GM21723 (cell line): ENCODE measurements around the gene BCR.

Experiments
- ATAC-seq: cut with Tn5 transposase; IDR thresholded peaks from one replicate; pipeline ENCODE4 v1.9.1; 2021; ENCODE audit warnings: mild to moderate bottlenecking, moderate library complexity; ENCODE audit not compliant: unreplicated experiment

The BCR gene

DNA sequence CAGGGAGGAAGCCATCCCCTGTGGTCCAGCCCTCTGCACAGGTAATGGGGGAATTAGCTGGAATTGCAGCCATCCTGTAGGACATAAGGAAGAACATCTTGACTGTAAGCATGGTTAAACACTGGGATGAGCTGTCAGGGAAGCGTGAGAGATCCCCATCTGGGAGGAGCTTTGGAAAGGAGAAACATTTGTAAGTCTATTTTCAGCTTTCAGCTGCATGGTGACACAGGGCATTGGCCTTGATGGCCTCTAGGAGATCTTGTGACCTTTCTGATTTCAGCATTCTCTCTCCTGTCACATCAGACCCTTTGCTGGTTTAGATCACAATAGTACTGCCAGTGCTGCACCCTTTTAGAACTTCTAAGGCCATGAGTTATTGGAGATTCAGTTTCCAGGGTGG, 47.1 kb downstream of the BCR start:
- ATAC-seq = no peak

DNA sequence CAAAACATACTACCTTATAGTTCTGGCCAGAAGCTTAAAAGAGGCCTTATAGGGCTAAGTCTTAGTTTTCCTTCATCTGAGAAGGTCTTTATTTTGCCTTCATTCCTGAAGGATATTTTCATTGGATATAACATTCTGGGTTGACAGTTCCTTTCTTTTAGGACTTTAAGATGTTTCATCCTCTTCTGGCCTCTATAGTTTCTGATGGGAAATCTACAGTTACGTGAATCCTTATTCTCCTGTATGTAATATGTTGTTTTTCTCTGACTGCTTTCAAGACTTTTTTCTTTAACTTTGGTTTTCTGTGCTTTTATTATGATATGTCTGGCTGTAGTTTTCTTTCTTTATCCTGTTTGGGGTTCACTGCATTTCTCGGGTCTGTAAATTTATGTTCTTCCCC, 48.2 kb downstream of the BCR start:
- ATAC-seq = no peak

DNA sequence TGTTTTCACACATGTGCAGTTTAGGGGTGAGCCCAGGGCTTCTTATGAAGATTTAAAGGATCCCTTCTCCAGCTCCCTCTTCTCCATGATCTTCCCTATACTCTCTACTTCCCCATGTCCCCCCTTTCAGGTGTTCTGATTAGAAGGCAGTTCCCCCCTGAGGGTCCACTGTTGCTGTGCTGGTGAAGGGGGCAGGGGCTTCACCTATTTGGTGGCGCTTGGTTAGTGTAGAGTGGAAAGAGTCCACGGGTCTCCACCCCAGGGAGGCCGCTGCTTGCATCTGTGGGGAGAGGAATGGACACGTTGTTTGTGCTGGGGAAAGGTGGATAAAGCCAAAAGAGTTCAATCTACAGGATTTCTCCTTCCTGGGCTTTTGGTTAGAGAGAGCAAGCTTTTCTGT, 49.3 kb downstream of the BCR start:
- no peak for ATAC-seq

DNA sequence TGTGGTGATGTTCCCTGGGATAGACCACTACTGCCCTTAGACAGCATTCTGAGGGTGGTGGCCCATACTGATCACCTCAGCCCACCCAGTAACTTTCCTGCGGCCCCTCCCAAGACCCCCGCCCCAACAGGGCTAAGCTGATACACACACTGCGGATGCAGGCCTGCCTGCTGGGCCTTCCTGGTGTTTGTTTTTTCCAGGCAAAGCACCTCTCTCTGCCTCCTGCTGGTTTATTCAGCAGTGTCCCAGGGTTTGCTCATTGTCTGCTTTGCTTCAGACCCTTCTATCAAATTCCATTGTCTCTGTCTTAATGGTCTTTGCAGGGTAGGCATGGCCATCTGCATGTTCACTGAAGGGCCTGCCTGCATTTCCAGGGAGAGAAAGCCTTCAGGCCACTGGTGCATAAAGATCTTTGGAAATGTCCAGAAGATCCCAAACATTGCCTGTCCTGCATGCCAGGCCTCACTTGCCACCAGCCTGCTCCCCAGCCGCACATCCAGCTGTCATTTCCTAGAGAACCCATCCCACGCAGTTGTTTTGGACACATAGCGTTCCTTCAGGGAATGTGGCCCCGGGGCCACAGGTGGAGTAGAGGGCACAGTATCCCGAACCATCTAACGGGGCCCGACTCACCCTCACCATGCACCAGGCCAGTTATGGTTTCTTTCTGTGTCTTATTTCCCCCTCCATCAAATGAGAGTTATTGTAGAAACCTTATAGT, 50.2 kb downstream of the BCR start:
- no peak for ATAC-seq

DNA sequence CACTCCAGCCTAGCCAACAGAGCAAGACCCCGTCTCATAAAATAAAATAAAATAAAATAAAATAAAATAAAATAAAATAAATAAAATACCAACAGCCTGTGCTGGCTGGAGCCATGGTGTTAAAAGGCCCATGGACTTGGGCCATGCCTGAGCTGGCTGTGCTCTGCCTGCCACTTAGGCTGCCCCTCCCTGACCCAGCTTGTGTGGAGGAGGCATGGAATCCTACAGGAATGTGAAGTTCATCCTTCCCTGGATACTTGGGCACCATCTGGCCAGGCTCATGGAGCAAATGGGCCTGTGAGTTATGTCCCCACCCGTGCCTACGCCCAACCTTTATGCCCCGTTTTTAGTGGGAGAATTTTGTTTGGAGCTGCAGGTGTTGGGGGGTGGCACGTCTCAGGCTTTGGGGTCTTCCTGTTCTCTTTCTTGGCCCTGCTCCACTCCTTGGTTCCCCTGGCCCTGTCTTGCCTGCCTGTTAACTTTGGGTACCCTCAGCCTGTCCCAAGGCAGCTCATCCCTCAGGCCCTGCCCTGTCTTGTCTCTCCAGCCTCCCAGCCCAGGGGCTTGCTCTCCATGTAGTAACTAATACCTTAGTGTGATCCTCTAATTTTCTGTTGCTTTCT, 51.3 kb downstream of the BCR start:
- no peak for ATAC-seq

DNA sequence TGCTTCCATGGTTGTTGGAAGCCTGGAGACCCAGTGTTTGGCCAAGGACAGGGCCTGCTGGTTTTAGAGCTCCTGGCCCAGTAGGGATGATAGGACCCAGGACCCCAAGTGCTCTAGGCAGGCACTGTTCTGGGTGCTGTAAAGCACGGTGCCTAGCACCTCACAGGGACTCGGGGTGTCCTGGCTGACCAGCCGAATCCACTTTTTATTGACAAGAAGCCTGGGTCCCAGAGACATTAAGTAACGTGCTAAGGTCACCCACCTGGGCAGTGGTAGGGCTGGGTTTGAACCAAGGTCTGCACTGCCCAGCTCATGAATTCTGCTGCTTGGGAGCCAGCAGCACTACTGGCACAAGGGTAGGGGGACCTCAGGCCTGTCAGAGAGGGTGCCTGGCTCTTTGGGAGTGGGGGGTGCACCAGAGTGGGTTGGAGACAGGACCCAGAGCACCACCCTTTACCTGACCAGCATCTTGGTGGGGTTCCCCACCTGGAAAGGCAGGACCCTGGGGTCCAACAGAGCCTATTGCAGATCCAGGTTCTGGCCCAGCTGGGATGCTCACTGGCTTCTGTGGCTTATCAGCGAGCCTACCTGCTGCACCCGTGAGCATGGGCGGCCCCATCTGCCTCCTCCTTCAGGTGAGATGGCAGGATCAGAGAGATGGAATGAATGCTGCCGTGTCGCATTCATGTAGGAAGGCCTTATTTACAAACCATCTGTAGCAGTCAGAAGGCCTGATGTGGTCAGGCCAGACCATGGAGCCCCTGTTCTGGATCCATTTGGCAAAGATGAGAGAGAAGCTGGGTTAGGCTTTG, 52.0 kb downstream of the BCR start:
- no peak for ATAC-seq

DNA sequence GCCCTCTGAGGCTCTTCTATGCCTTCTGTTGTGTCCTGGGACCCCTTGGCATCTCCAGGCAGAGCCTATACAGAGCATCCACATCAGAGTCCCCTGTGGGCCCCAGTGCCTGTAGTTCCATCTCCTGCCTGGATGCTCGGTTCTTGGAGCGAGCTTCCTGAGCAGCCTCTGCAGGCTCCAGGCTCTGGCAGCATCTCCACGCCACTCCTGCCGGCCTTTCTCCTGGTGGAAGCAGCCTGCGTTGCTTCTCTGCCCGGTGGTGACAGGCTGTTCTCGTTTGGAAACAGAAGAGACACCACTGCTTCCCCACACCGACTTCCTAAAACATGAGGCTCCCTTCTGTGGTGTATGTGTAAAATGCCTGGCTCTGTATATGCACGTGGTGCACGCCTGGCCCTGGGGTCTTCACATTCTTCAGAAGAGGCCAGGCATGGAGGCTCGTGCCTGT, 52.8 kb downstream of the BCR start:
- no peak for ATAC-seq

DNA sequence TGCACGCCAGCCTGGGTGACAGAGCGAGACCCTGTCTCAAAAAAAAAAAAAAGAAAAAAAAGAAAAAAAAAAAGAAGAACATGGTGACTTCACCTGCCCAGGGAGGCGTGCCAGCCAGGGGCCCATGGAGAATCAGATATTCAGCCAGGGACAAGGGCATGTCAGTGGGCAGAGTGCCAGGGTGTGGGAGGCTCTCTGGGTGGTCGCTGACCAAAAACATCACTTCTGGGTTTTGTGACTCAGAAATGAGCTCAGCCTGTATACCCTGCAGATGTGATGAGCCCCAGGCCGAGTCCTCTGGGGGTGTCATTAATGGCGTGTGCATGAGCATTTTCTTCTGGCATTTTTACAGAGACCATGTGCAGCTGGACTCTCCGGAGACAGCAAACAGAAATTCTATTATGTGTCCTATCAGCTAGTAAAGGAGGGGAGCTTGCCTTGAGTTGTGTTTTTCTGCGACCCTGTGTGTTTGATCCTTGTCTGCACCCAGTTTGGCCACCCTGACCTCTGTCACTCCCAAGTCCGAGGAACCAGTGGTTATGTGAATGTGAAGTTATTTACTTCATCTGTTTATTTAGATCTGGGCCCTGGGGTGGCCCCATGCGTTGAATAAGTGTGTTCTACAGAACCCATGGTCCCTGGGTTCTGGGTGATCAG, 53.6 kb downstream of the BCR start:
- ATAC-seq = no peak

DNA sequence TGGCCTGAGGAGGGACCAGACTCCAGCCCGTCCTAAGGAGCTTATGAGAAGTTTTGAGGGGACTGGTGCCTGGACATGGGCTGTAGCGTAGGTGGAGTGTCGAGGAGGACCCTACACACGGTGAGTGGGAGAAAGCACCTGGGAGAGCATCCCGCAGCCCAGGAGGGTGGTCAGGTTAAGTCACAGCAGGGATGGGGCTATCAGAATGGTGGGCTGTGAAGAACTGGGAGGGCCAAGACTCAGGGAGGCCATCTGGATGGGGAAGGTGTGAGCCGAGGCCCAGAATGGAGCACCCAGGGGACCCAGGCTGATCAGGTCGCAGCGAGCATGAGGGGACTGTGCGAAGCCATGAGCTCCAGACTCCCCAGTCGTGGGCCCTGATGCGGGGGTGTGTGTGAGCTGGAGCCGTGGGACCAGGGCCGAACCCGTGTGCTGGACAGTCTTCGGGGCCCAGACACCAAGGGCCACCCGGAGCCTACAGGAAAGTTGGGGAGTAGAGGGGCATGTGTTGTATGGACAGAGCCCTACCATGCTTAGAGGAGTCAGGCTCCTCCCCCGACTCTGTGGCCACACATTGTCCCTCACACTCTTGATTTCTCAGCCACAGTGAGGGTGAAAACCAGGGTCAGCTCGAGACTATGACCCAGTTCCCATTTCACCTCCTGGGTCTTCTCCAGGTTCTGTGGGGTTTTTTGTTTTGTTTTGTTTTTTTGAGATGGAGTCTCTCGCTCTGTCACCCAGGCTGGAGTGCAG, 54.3 kb downstream of the BCR start:
- ATAC-seq = no peak

DNA sequence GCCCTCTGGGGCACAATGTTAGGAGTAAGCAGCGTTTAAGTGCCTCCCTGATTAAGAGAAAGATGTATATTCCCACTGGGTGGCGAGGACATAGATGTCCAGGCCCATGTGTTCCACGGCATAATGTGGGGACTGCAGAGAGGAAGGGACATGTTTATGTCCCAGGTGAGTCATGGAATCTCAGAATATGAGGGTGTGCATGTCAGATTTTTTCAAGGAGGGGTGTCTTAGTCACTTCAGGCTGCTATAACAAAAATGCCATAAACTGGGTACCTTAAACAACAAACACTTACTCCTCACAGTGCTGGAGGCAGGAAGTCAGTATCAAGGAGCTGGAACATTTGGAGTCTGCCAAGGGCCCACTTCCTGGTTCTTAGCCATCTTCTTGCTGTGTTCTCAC, 55.1 kb downstream of the BCR start:
- no peak for ATAC-seq

DNA sequence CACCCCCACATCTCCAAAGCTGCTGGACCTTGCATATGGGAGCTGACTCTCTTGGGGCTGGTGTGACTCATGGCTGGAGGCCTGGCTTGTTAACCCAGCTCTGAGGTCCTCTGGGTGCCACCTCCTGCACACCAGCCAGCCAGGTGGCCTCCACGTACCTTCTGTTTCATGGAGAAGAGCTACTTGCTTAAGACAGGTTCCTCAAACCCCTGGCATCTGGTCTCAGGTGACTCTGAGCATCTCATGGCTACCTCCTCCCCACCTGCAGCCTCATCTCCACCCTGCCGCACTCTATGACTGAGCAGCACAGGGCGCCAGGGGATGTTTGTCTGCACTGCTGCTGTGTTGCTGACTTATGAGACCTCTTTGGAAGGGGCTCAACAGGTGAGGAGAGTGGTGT, 55.7 kb downstream of the BCR start:
- ATAC-seq = no peak

DNA sequence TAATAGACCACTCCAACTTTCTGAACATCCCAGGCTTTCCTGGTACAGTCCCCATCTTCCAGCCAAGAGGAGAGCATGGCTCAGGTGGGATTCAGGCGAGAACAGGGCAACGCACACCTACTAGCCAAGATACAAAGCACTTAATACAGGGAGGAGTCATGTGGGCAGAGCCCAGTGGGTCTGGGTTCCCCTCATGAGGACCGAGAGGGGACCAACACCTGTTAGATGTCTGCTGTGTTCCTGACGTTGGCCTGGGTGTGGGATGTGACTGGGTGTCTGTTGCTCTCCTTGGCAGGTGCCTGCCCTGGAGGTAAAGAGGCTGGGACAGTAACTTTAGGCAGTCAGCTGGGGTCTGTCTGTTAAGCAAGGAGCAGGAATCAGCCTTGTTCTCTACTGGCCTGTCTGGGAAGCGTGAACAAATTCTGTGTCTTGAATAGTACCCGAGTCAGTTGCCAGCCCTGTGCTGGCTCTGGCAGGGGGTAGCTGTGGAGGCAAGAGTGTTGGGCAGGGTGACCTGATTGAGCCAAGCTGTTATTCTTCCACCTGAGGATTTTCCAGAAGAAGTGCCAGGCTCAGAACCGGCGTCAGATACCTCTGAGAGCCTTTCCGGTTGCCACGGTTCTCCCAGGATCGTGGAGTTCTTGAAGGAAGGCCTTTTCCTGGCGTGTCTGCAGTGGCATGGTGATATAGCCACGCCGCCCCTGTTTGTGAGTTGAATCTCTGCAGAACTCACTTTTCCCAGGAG, 56.3 kb downstream of the BCR start:
- no peak for ATAC-seq

DNA sequence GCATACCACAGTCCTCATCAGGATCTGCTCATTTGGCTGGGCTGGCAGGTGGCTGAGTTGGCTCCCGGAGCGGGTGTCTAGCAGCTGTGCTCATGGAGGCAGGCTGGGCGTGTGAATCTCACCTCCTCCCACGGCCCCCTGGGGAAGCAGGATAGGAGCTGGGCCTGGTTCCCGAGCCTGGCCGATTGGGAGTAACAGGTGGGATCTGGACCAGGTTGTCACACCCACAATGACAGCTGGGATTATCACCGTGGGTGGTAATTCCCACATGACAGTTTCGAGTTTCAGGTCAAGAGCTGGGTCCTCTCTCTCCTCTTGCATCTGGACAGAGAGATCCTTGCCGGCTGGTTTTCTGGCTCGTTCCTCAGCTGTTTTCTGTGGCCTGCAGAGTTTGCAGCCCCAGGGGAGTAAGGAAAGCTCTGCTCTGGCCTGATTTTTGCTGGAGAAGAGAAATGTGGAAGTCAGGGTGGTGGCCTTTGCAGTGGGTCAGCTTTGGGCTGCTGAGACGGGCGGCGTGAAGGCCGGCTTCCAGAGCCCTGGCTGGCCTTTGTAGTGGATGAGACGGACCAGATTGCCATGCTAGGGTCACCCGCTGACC, 57.0 kb downstream of the BCR start:
- ATAC-seq = no peak

DNA sequence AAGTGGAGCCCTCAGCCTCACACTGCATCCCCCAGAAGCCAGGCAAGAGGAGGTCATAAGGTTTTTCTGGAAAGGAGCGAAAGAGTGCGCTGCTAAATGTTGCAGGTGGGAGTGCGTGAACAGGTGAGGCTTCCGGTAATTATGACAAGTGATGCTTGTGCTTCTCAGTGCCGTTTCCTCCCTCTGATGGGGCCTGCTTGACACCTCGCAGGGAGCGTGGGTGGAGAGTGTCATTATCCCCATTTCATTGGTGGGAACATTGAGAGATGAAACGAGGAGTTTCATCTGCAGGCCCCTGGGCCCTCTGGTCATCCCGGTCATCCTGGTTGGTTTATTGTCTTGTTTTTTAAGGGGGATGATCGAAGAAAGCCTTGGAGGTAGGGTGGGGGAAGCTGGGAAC, 57.5 kb downstream of the BCR start:
- ATAC-seq = no peak

DNA sequence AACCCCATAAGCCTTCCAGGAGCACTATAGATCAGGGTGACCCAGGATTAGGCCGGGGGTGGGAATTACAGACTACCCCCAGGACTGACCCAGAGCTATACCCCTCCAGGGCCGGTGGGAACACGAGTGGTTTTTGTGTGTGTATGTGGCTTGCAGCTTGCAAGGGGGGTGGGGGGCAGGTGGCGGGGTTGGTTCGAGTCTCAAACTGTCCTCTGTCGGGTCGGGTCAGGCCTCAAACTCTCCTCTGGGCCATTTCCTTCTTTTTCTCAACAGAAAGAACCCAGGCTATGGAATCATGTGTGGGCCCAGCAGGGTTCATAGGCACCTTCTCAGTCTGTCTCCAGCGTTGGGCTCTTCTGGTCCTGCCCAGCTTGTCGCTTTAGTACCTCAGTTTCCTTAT, 58.4 kb downstream of the BCR start:
- ATAC-seq = no peak

DNA sequence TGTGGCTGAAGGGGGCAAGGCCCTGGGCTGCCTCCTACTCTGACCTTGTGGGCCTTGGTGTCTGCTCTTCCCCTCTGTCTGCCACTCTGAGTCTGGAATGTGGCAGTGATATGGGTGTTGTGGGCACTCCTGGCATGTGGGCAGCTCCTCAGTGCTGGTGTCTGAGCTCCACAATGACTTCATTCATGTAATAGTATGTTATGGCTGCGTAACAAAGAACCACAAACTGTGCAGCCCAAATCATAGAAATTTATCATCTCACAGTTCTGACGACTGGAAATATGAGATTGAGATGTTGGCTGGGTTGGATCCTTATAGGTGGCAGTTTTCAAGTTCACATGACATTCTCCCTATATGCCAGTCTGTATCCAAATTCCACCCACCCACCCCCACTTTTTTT, 59.1 kb downstream of the BCR start:
- no peak for ATAC-seq

DNA sequence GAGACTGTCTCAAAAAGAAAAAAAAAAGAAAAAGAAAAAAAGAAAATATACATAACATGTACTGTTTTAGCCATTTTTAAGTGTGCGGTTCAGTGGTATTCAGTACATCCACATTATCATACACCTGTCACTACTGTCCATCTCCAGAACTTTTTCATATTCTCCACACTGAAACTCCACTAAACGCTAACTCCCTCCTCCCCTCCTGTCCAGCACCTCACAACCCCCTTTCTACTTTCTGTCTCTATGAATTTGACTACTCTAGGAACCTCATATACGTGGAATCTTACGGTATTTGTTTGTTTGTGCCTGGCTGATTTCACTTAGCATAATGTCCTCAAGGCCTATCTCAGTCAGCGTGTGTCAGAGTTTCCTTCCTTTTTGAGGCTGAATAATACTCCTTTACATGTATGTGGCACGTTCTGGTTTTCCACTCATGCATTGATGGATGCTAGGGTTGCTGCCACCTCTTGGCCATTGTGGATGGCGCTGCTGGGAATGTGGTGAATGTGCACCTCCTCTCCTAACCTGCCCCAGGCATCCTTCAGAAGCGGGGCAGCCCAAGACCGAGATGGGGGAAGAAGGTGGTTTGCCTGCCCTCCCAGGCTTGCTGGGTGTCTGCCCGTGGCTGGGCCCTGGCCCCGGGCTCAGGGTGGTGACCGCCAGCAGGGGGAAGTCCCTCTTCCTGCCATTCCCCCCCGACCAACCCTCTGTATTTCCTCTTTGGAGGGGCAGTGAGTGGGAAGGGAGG, 60.5 kb downstream of the BCR start:
- no peak for ATAC-seq

DNA sequence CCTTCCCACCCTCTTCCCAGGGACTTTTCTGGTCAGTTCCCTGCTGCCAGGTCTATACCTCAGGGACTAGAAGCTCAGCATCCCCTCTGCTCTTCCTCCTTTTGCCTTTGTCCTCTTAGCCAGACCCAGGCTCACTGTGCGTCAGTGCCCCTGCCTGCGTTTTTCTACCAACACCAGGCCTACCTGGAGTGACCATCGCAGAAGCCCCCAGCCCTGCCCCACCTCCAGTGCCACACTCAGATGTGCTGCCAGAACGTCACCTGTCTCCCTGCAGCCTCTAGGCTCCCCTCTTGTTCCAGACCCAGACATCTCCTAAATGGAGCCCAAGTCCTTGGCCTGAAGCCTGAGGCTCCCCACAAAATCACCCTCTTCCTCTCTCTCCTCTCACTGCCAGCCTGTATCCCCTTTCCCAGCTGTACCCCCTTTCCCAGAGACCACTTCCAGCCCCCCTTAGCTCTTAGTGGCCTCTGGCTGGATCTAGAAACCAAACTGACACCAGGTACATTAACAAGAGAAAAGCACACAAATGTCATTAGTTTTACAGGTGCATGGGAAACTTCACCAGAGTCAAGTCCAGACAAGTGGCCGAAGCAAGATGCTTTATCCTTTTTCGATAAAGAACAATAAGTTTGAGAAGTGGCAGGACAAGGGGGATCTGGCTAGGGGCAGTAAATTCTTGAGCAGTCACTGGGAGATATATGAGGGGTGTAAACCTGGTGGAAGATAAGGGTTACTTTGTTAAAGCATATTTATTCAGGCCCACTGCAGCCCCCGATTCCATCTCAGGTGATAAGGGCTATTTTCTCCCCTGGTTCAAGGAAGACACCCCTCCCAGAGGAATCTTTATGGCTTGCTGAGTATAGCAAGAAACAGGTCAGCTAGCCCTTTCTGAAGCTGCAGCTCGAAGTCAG, 61.5 kb downstream of the BCR start:
- ATAC-seq = no peak
